ENCODE data around the gene PCDHGB2.
"Not testable (repeated sequence)": the region's sequence is repeated elsewhere in the genome, so short reads cannot be mapped to it uniquely, and the experiment has no call there.

PCDHGB2 gene

DNA sequence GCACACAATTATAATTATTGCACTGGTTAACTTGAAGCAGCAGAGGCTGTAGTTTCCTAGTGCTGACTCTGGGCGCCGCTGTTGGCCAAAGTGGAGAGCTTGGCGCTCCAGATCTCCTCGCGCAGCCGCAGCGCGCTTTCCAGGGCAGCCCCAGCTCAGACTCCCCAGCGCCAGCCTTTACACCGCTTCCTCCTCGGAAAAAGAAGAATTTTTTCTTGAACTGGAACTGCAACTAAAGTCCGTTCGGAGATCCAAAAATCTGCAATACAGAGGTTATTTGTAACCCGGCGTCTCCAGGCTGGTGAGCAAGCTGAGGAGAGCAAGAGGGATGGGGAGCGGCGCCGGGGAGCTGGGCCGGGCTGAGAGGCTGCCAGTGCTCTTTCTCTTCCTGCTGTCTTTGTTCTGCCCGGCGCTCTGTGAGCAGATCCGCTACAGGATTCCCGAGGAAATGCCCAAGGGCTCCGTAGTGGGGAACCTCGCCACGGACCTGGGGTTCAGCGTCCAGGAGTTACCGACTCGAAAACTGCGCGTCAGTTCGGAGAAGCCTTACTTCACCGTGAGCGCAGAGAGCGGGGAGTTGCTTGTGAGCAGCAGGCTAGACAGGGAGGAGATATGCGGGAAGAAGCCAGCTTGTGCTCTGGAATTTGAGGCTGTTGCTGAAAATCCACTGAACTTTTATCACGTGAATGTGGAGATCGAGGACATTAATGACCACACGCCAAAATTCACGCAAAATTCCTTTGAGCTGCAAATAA is 27.9 kb downstream of the PCDHGB2 start, which contains the start of gene PCDHGB4:
Gene PCDHGB4 (plus strand): TSS at position 142 of the 755 bp plus-strand sequence. CDS start 187 bp downstream, at position 329.
- DNase-seq = peak; percentile 19 to 63 (median 42)

DNA sequence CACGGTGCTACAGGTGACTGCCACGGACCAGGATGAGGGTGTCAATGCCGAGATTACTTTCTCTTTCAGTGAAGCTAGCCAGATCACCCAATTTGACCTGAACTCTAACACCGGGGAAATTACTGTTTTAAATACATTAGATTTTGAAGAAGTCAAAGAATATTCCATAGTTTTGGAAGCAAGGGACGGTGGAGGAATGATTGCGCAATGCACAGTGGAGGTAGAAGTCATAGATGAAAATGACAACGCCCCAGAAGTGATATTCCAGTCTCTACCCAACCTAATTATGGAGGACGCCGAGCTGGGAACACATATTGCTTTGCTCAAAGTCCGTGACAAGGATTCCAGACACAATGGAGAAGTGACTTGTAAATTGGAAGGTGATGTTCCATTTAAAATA is 28.9 kb downstream of the PCDHGB2 start:
- no peak for DNase-seq

DNA sequence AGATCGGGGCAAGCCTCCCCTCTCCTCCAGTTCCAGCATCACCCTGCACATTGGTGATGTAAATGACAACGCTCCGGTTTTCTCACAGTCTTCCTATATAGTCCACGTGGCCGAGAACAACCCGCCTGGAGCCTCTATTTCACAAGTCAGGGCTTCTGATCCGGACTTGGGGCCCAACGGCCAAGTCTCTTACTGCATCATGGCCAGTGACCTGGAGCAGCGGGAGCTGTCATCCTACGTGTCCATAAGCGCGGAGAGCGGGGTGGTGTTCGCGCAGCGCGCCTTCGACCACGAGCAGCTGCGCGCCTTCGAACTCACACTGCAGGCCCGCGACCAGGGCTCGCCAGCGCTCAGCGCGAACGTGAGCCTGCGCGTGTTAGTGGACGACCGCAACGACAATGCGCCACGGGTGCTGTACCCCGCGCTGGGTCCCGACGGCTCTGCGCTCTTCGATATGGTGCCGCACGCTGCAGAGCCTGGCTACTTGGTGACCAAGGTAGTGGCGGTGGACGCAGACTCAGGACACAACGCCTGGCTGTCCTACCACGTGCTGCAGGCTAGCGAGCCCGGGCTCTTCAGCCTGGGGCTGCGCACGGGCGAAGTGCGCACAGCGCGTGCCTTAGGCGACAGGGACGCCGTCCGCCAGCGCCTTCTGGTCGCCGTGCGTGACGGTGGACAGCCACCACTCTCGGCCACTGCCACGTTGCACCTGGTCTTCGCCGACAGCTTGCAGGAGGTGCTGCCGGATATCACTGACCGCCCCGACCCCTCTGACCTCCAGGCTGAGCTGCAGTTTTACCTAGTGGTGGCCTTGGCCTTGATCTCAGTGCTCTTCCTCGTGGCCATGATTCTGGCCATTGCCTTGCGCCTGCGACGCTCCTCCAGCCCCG is 29.6 kb downstream of the PCDHGB2 start:
- no peak for DNase-seq

DNA sequence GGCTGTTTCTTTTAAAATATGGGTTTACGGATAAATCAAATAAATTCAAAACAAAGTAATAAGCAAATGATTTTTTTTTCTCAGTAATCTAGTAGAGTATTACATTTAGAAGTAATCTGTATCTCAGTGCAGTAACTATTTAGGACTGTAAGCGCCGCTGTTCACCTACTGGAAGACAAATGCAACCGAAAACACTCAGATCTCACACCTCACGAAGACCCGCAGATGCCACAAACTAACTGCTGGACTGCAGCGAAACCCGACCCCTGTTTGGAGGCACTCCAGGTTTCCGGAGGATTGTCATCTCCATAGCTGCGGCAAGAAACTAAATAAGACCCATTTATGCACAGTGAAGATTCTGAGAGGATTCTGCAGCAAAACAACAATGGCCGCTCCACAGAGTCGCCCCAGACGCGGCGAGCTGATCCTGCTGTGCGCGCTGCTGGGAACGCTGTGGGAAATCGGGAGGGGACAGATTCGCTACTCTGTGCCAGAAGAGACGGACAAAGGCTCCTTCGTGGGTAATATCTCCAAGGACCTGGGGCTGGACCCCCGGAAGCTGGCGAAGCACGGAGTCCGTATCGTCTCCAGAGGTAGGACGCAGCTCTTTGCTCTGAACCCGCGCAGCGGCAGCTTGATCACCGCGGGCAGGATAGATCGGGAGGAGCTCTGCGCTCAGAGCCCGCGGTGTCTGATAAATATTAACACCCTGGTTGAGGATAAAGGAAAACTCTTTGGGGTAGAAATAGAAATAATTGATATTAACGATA is 32.8 kb downstream of the PCDHGB2 start, which contains the start of gene PCDHGA8:
Gene PCDHGA8 (plus strand): TSS at position 205 of the 770 bp plus-strand sequence. CDS start 181 bp downstream, at position 386.
- DNase-seq = no peak

DNA sequence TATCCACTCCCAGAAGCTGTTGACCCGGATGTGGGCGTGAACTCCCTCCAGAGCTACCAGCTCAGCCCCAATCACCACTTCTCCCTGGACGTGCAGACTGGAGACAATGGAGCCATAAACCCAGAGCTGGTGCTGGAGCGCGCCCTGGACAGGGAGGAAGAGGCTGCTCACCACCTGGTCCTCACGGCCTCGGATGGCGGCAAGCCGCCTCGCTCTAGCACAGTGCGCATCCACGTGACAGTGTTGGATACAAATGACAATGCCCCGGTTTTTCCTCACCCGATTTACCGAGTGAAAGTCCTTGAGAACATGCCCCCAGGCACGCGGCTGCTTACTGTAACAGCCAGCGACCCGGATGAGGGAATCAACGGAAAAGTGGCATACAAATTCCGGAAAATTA is 33.5 kb downstream of the PCDHGB2 start:
- DNase-seq = no peak

DNA sequence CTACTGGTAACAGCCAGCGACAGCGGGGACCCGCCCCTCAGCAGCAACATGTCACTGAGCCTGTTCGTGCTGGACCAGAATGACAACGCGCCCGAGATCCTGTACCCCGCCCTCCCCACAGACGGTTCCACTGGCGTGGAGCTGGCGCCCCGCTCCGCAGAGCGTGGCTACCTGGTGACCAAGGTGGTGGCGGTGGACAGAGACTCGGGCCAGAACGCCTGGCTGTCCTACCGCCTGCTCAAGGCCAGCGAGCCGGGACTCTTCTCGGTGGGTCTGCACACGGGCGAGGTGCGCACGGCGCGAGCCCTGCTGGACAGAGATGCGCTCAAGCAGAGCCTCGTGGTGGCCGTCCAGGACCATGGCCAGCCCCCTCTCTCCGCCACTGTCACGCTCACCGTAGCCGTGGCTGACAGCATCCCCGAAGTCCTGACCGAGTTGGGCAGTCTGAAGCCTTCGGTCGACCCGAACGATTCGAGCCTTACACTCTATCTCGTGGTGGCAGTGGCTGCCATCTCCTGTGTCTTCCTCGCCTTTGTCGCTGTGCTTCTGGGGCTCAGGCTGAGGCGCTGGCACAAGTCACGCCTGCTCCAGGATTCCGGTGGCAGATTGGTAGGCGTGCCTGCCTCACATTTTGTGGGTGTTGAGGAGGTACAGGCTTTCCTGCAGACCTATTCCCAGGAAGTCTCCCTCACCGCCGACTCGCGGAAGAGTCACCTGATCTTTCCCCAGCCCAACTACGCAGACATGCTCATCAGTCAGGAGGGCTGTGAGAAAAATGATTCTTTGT is 34.8 kb downstream of the PCDHGB2 start:
- DNase-seq = not testable (repeated sequence)

DNA sequence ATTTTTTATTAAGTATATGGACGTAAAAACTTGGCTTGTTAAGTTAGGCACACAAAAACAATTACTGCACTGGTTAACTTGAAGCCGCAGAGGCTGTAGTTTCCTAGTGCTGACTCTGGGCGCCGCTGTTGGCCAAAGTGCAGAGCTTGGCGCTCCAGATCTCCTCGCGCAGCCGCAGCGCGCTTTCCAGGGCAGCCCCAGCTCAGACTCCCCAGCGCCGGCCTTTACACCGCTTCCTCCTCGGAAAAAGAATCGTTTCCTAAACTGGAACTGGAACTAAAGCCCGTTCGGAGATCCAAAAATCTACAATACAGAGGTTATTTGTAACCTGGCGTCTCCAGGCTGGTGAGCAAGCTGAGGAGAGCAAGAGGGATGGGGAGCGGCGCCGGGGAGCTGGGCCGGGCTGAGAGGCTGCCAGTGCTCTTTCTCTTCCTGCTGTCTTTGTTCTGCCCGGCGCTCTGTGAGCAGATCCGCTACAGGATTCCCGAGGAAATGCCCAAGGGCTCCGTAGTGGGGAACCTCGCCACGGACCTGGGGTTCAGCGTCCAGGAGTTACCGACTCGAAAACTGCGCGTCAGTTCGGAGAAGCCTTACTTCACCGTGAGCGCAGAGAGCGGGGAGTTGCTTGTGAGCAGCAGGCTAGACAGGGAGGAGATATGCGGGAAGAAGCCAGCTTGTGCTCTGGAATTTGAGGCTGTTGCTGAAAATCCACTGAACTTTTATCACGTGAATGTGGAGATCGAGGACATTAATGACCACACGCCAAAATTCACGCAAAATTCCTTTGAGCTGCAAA is 38.2 kb downstream of the PCDHGB2 start, which contains the start of gene PCDHGB5:
Gene PCDHGB5 (plus strand): TSS at position 192 of the 796 bp plus-strand sequence. CDS start 181 bp downstream, at position 373.
- peak; percentile 51 to 81 (median 66) for DNase-seq

DNA sequence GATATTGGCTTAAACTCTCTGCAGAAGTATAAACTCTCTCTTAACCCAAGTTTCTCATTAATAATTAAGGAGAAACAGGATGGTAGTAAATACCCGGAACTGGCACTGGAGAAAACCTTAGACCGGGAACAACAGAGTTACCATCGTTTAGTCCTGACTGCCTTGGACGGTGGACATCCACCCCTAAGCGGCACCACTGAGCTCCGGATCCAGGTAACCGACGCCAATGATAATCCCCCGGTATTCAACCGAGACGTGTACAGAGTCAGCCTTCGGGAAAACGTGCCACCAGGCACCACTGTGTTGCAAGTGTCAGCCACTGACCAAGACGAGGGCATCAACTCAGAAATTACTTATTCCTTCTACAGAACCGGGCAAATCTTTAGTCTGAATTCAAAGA is 38.8 kb downstream of the PCDHGB2 start:
- DNase-seq = no peak

DNA sequence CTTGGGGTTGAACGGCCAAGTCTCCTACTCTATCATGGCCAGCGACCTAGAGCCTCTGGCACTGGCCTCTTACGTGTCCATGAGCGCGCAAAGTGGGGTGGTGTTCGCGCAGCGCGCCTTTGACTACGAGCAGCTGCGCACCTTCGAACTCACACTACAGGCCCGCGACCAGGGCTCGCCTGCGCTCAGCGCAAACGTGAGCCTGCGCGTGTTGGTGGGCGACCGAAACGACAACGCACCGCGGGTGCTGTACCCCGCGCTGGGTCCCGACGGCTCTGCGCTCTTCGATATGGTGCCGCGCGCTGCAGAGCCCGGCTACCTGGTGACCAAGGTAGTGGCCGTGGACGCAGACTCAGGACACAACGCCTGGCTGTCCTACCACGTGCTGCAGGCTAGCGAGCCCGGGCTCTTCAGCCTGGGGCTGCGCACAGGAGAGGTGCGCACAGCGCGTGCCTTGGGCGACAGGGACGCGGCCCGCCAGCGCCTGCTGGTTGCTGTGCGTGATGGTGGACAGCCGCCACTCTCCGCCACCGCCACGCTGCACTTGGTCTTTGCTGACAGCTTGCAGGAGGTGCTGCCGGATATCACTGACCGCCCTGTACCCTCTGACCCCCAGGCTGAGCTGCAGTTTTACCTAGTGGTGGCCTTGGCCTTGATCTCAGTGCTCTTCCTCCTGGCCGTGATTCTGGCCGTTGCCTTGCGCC is 39.9 kb downstream of the PCDHGB2 start:
- DNase-seq = no peak

DNA sequence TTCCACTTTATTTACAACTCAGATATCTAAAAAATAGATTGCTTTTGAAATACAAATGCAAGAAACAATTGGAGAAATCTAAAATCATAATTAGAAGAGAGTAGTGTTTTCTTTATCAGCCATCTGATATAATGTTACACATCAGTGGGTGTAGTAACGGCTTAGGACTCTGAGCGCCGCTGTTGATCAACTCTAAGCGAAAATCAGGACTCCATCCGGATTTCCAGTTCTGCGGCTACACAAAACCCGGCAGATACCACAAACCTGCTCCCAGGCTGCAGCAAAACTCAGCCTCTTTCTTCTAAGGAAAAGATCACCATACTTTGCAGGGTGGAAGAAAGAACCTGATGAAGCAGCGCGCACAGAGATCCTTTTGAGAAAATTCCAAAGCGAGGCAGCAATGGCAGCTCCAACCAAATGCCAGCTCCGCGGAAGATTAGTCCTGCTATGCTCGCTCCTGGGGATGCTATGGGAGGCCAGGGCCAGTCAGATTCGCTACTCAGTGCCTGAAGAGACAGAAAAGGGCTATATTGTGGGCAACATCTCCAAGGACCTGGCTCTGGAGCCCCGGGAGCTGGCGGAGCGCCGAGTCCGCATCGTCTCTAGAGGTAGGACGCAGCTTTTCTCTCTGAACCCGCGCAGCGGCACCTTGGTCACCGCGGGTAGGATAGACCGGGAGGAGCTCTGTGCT is 42.9 kb downstream of the PCDHGB2 start, which contains the start of gene PCDHGA9:
Gene PCDHGA9 (plus strand): TSS at position 226 of the 691 bp plus-strand sequence. CDS start 175 bp downstream, at position 401.
- DNase-seq = peak; percentile 15 to 52 (median 44)

DNA sequence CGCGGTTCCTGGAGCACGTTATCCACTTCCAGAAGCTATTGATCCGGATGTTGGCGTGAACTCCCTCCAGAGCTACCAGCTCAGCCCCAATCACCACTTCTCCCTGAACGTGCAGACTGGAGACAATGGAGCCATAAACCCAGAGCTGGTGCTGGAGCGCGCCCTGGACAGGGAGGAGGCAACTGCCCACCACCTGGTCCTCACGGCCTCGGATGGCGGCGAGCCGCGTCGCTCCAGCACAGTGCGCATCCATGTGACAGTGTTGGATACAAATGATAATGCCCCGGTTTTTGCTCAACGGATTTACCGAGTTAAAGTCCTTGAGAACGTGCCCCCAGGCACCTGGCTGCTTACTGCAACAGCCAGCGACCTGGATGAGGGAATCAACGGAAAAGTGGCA is 43.6 kb downstream of the PCDHGB2 start:
- no peak for DNase-seq

DNA sequence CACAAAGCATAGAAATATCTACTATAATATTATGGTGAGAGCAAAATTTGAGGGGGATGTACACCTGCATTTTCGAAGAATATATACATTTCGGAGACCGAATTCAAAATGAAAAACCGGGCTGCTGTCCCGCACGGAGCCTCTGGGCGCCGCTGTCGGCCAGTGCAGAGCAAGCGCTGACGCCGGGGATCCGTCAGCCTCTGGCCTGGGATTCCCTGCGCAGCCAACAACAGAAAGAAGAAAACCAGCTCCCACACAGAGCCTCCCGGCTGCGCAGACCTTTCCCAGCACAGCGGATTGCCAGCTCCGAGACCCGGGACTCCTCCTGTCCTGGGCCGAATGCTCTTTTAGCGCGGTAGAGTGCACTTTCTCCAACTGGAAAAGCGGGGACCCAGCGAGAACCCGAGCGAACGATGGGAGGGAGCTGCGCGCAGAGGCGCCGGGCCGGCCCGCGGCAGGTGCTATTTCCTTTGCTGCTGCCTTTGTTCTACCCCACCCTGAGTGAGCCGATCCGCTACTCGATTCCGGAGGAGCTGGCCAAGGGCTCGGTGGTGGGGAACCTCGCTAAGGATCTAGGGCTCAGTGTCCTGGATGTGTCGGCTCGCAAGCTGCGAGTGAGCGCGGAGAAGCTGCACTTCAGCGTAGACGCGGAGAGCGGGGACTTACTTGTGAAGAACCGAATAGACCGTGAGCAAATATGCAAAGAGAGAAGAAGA is 48.2 kb downstream of the PCDHGB2 start, which contains the start of gene PCDHGB6:
Gene PCDHGB6 (plus strand): TSS at position 232 of the 716 bp plus-strand sequence. CDS start 182 bp downstream, at position 414.
- DNase-seq = peak; percentile 43 to 81 (median 62)

DNA sequence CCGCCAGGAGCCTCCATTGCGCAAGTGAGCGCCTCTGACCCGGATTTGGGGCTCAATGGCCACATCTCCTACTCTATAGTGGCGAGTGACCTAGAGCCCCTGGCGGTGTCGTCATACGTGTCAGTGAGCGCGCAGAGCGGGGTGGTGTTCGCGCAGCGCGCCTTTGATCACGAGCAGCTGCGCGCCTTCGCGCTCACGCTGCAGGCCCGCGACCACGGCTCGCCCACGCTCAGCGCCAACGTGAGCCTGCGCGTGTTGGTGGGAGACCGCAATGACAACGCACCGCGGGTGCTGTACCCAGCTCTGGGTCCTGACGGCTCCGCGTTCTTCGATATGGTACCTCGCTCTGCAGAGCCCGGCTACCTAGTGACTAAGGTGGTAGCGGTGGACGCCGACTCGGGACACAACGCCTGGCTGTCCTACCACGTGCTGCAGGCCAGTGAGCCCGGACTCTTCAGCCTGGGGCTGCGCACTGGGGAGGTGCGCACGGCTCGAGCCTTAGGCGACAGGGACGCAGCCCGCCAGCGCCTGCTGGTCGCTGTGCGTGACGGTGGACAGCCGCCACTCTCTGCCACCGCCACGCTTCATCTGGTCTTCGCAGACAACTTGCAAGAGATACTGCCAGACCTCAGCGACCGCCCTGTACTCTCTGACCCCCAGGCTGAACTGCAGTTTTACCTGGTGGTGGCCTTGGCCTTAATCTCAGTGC is 50.0 kb downstream of the PCDHGB2 start:
- no peak for DNase-seq

DNA sequence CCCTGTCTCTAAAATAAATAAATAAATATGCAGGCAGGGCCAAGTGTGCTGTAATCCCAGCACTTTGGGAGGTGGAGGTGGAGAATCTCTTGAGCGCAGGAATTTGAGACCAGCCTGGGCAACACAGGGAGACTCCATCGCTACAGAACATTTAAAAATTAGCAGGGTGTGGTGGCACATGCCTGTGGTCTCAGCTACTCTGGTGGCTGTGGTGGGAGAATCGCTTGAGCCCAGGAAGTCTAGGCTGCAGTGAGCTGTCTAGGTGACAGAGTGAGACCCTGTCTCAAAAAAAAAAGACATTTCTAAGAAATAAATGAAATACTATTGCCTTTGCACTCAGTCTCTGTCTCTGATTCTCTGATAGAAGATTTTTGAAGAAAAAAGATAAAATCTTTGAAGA is 51.8 kb downstream of the PCDHGB2 start:
- no peak for DNase-seq

All from suppressor macrophage (primary cell).